Keratinocyte (primary cell): ENCODE data around the gene SYCP1. TPM values are rescaled to one million over a fixed set of nuclear protein-coding genes. Genes with fewer than 3 reads are reported as not detected.

Experiments
- DNase-seq: peaks from one replicate; pipeline ENCODE4 v3.0.0-alpha.2; 2011; ENCODE audit warnings: low read depth, missing footprints, low spot score
- FAIRE-seq: peaks from 2 replicates; lab custom pipeline; 2011; peaks lifted over from hg19 to GRCh38; lab: Jason Lieb, UNC
- H2AFZ ChIP-seq: 2 replicates; pipeline ENCODE4 v1.6.0; 2012; ENCODE audit warnings: low read length, control low read depth, inconsistent platforms; ENCODE audit not compliant: control insufficient read depth
- H3K27ac ChIP-seq: 2 replicates; pipeline ENCODE4 v1.5.1; 2011; ENCODE audit warnings: low read length; ENCODE audit not compliant: control insufficient read depth, insufficient read depth
- H3K27me3 ChIP-seq: 3 replicates; pipeline ENCODE4 v1.6.0; 2011; ENCODE audit warnings: low read length; ENCODE audit not compliant: control insufficient read depth, insufficient read depth; ENCODE audit errors: extremely low read depth
- H3K36me3 ChIP-seq, 2 experiments: 2 replicates in 1 of 2; 3 replicates in 1 of 2; pipeline ENCODE4 v1.5.1; 2011; ENCODE audit warnings: low read length in 2 of 2, mild to moderate bottlenecking in 1 of 2; ENCODE audit not compliant: control insufficient read depth in 2 of 2, insufficient read depth in 2 of 2; ENCODE audit errors: extremely low read depth in 1 of 2
- H3K4me1 ChIP-seq: 3 replicates; pipeline ENCODE4 v1.5.1; 2011; ENCODE audit warnings: low read length; ENCODE audit not compliant: control insufficient read depth, insufficient read depth; ENCODE audit errors: extremely low read depth
- H3K4me2 ChIP-seq: 3 replicates; pipeline ENCODE4 v1.6.0; 2011; ENCODE audit warnings: low read depth, low read length; ENCODE audit not compliant: control insufficient read depth, insufficient read depth; ENCODE audit errors: extremely low read depth
- H3K4me3 ChIP-seq, 3 experiments: fragments of 200-600 bp in 1 of 3; sonication (generic) in 1 of 3; 2 replicates in 2 of 3; 3 replicates in 1 of 3; pipeline ENCODE4 v1.5.1; 2011 to 2016; ENCODE audit warnings: low read length in 3 of 3, mild to moderate bottlenecking in 3 of 3, control low read depth in 2 of 3, inconsistent platforms in 1 of 3, low read depth in 1 of 3, mixed read lengths in 1 of 3, mixed run types in 1 of 3, moderate library complexity in 1 of 3; ENCODE audit not compliant: control insufficient read depth in 2 of 3, insufficient read depth in 2 of 3; ENCODE audit errors: extremely low read depth in 1 of 3
- H3K79me2 ChIP-seq: 2 replicates; pipeline ENCODE4 v1.6.0; 2012; ENCODE audit warnings: low read length; ENCODE audit not compliant: control insufficient read depth, insufficient read depth
- H3K9ac ChIP-seq: 3 replicates; pipeline ENCODE4 v1.6.0; 2011; ENCODE audit warnings: low read length; ENCODE audit not compliant: control insufficient read depth, insufficient read depth; ENCODE audit errors: extremely low read depth
- H3K9me1 ChIP-seq: 3 replicates; pipeline ENCODE4 v1.6.0; 2011; ENCODE audit warnings: low read length; ENCODE audit not compliant: control insufficient read depth, insufficient read depth; ENCODE audit errors: extremely low read depth
- H3K9me3 ChIP-seq: 2 replicates; pipeline ENCODE4 v1.5.1; 2012; ENCODE audit warnings: low read depth, low read length; ENCODE audit not compliant: control insufficient read depth
- H4K20me1 ChIP-seq: 3 replicates; pipeline ENCODE4 v1.6.0; 2011; ENCODE audit warnings: low read length; ENCODE audit not compliant: control insufficient read depth, insufficient read depth; ENCODE audit errors: extremely low read depth
- CTCF ChIP-seq, 3 experiments: IDR thresholded peaks in 1 of 3; conservative IDR thresholded peaks in 1 of 3; optimal IDR thresholded peaks in 1 of 3; 2 replicates in 2 of 3; 3 replicates in 1 of 3; pipeline versions ENCODE3 to v1.5.1; 2011; ENCODE audit warnings: low read length in 3 of 3, mild to moderate bottlenecking in 3 of 3, moderate library complexity in 2 of 3, control low read depth in 1 of 3, inconsistent platforms in 1 of 3; ENCODE audit not compliant: insufficient read depth in 2 of 3; ENCODE audit errors: extremely low read depth in 1 of 3
- EZH2 ChIP-seq: IDR thresholded peaks from one replicate; pipeline ENCODE4 v1.6.1; 2012; ENCODE audit warnings: inconsistent platforms, mild to moderate bottlenecking, low read length, moderate library complexity
- dilution Hi-C: fragments of 300-500 bp; cut with MboI; formaldehyde crosslinking; loops from one replicate; pipeline ENCODE4 v1.7.0; 2020; ENCODE audit warnings: low sequenced_read_pairs; ENCODE audit not compliant: extremely low pct_ligation_motif_present
- polyA plus RNA-seq, 5 experiments: library from polyadenylated mRNA; depleted of rRNA in 3 of 5; stranded (reverse) in 3 of 5; stranded (forward) in 1 of 5; unstranded in 1 of 5; fragments of >200 nt; gene quantifications; 1 replicate in 1 of 5; 2 replicates in 3 of 5; 3 replicates in 1 of 5; pipeline versions ENCODE4 v1.2.1 to v1.2.3, GENCODE V29; 2011 to 2012; ENCODE audit warnings: missing spikeins in 2 of 5, low read depth in 1 of 5, low replicate concordance in 1 of 5

The SYCP1 gene
- polyA plus RNA-seq, 1 donor (not counting 4 experiments of a cell fraction or from before 2014, with no cell fraction given): not detected

DNA sequence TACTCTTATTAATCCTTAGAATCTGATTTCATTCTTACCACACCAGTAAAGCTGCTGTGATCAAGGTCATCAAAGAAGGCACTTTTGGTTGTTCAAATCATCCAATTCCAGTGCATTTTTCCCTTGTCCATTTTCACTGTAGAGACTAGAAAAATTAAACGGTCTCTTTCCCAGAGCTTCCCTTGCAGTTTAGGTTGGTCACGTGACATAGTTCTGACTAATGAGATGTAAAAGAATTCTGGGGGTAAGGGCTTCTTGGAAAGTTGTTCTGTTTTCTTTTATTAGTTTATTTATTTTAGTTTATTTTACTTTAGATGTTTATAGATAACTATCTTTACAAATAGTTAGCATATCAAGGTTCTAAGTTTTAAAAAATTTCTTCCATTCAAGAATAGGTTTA, 34.3 kb upstream of the SYCP1 start:
- Histone ChIP-seq H3K27ac (no peak overlapping the region), H3K79me2 (no peaks in the 10 kb centered on the region), H3K4me3 (no peak overlapping the region), H3K36me3 (no peaks in the 10 kb centered on the region), H3K4me1 (no peaks in the 10 kb centered on the region), H3K9me3 (no peaks in the 10 kb centered on the region), H4K20me1 (no peaks in the 10 kb centered on the region), H3K9me1 (no peaks in the 10 kb centered on the region), H3K27me3 (no peaks in the 10 kb centered on the region), H2AFZ (no peak overlapping the region), H3K9ac (no peak overlapping the region), H3K4me2 (no peak overlapping the region)
- no peak for DNase-seq
- FAIRE-seq: no peak
- TF ChIP-seq CTCF (optimal IDR thresholded peaks at IDR 0.05 in 1 of 3, IDR thresholded peaks at IDR 0.05 in 1 of 3, conservative IDR thresholded peaks at IDR 0.05 in 1 of 3; ENCODE audit: extremely low read depth in 1 of 3, insufficient read depth in 2 of 3, low read length in 3 of 3) (no peak), EZH2 (no peak)
- dilution Hi-C loops: no loop called here

- TF ChIP-seq EZH2 (no peak), CTCF (optimal IDR thresholded peaks at IDR 0.05 in 1 of 3, IDR thresholded peaks at IDR 0.05 in 1 of 3, conservative IDR thresholded peaks at IDR 0.05 in 1 of 3; ENCODE audit: extremely low read depth in 1 of 3, insufficient read depth in 2 of 3, low read length in 3 of 3) (no peak)
- H3K4me1 ChIP-seq: no peaks in the 10 kb centered on the region
- H3K79me2 ChIP-seq: no peaks in the 10 kb centered on the region
- no peak overlapping the region for H3K4me2 ChIP-seq
- FAIRE-seq (no peak), DNase-seq (no peak)
- no peaks in the 10 kb centered on the region for H3K36me3 ChIP-seq
- dilution Hi-C loops: no loop called here
- H3K27ac ChIP-seq: no peak overlapping the region
- no peaks in the 10 kb centered on the region for H4K20me1 ChIP-seq
- H3K9me1 ChIP-seq: no peaks in the 10 kb centered on the region
- no peaks in the 10 kb centered on the region for H3K9me3 ChIP-seq
- H3K27me3 ChIP-seq: no peaks in the 10 kb centered on the region
- no peak overlapping the region for H3K9ac ChIP-seq
- no peak overlapping the region for H3K4me3 ChIP-seq
- H2AFZ ChIP-seq: no peak overlapping the region
Measured at GRCh38 chr1:114821978-114822377, 32.7 kb upstream of the SYCP1 start.
